SU-DHL-6 (cell line): ENCODE data around the gene TTC23L.

Source experiments
- H2AFZ ChIP-seq: fragments of 200-600 bp; sonication (generic); 2 replicates; pipeline ENCODE4 v1.6.1; 2014; ENCODE audit warnings: low read depth, mild to moderate bottlenecking, moderate library complexity, mixed read lengths, antibody characterized with exemption, low read length; ENCODE audit not compliant: severe bottlenecking
- H3F3A ChIP-seq: fragments of 200-600 bp; shearing (Covaris generic); 2 replicates; pipeline ENCODE4 v1.6.0; 2016; ENCODE audit warnings: antibody characterized with exemption, mild to moderate bottlenecking; ENCODE audit not compliant: insufficient read depth
- H3K27ac ChIP-seq: fragments of 200-600 bp; sonication (generic); 2 replicates; pipeline ENCODE4 v1.5.1; 2016; ENCODE audit warnings: low read depth, mild to moderate bottlenecking, low read length, moderate library complexity, mixed read lengths
- H3K27me3 ChIP-seq: fragments of 200-600 bp; sonication (generic), shearing (Covaris generic); 2 replicates; pipeline ENCODE4 v1.6.0; 2014; ENCODE audit warnings: mild to moderate bottlenecking, low read length
- H3K36me3 ChIP-seq: fragments of 200-600 bp; sonication (generic); 2 replicates; pipeline ENCODE4 v1.6.1; 2014; ENCODE audit warnings: mild to moderate bottlenecking, low read length, mixed read lengths
- H3K4me2 ChIP-seq: fragments of 300-600, 200-600 bp; shearing (Covaris generic), sonication (generic); 2 replicates; pipeline ENCODE4 v1.6.0; 2014; ENCODE audit warnings: low read length, low read depth, mild to moderate bottlenecking; ENCODE audit not compliant: poor library complexity, severe bottlenecking
- H3K4me3 ChIP-seq: fragments of 200-600 bp; sonication (generic); 2 replicates; pipeline ENCODE4 v1.5.1; 2014; ENCODE audit warnings: antibody characterized with exemption, low read length, mild to moderate bottlenecking, mixed read lengths; ENCODE audit not compliant: insufficient read depth, poor library complexity, severe bottlenecking
- H3K79me2 ChIP-seq: fragments of 200-600 bp; sonication (generic); 2 replicates; pipeline ENCODE4 v1.6.1; 2014; ENCODE audit warnings: mild to moderate bottlenecking, low read length, moderate library complexity; ENCODE audit not compliant: insufficient read depth
- H3K9ac ChIP-seq: fragments of 200-600 bp; sonication (generic); 2 replicates; pipeline ENCODE4 v1.7.0; 2014; ENCODE audit warnings: mild to moderate bottlenecking, low read length
- H3K9me2 ChIP-seq: fragments of 200-600 bp; sonication (generic); replicated peaks from 2 replicates; pipeline ENCODE4 v1.6.1; 2014; ENCODE audit warnings: low read length; ENCODE audit not compliant: insufficient read depth
- H3K9me3 ChIP-seq: fragments of 200-600 bp; sonication (generic); 2 replicates; pipeline ENCODE4 v1.6.1; 2014; ENCODE audit warnings: low read length, mixed read lengths; ENCODE audit not compliant: insufficient read depth
- H4K20me1 ChIP-seq: fragments of 200-600 bp; sonication (generic); 2 replicates; pipeline ENCODE4 v1.6.1; 2014; ENCODE audit warnings: low read depth, mild to moderate bottlenecking, antibody characterized with exemption, low read length, moderate library complexity, mixed read lengths
- CTCF ChIP-seq: fragments of 200-600 bp; sonication (generic); IDR thresholded peaks from one replicate; pipeline ENCODE4 v1.5.1; 2017; ENCODE audit warnings: antibody characterized with exemption, mild to moderate bottlenecking, low read length, moderate library complexity; ENCODE audit not compliant: insufficient read depth, poor library complexity, severe bottlenecking
- EZH2phosphoT487 ChIP-seq: fragments of 200-600 bp; sonication (generic), shearing (Covaris generic); conservative IDR thresholded peaks from 2 replicates; pipeline ENCODE4 v1.6.1; 2018; ENCODE audit warnings: mild to moderate bottlenecking, antibody characterized with exemption, low read length, moderate library complexity, mixed read lengths

Gene TTC23L

GRCh38 chr5:34930870-34931269 lies 91.9 kb downstream of the TTC23L start:
- no peaks in the 10 kb centered on the region for H3K9me3 ChIP-seq
- peak overlapping the region; percentile 83 for H3K4me2 ChIP-seq
- peak overlapping the region; percentile 96 for H3K9ac ChIP-seq
- H3K27me3 ChIP-seq: no peaks in the 10 kb centered on the region
- peaks cover 29% of the 10 kb centered on the region for H3F3A ChIP-seq
- H2AFZ ChIP-seq: no peak overlapping the region
- H3K9me2 ChIP-seq: no peaks in the 10 kb centered on the region
- peaks cover 6% of the 10 kb centered on the region; the same call in 1 of the 2 replicates for H4K20me1 ChIP-seq
- peaks cover 41% of the 10 kb centered on the region for H3K79me2 ChIP-seq
- peaks cover 22% of the 10 kb centered on the region; the same call in 1 of the 2 replicates for H3K36me3 ChIP-seq
- TF ChIP-seq CTCF (no peak), EZH2phosphoT487 (no peak)
- H3K27ac ChIP-seq: no peak overlapping the region
- peak overlapping the region; percentile 86 for H3K4me3 ChIP-seq

GRCh38 chr5:34932947-34933346 lies 94.0 kb downstream of the TTC23L start:
- 0 out of 2 replicates have a peak, but pooled peaks cover 16% of the 10 kb centered on the region for H3K36me3 ChIP-seq
- H3K4me3 ChIP-seq: no peak overlapping the region
- H3K9ac ChIP-seq: no peak overlapping the region
- TF ChIP-seq EZH2phosphoT487: no peak
- no peak for TF ChIP-seq CTCF
- peaks cover 3% of the 10 kb centered on the region; the same call in 1 of the 2 replicates for H4K20me1 ChIP-seq
- no peak overlapping the region for H3K4me2 ChIP-seq
- no peak overlapping the region for H3K27ac ChIP-seq
- no peaks in the 10 kb centered on the region for H3K27me3 ChIP-seq
- peaks cover 41% of the 10 kb centered on the region for H3K79me2 ChIP-seq
- H3K9me3 ChIP-seq: no peaks in the 10 kb centered on the region
- H3K9me2 ChIP-seq: no peaks in the 10 kb centered on the region
- peaks cover 11% of the 10 kb centered on the region for H3F3A ChIP-seq
- no peak overlapping the region for H2AFZ ChIP-seq

- Histone ChIP-seq H3K4me2 (no peak overlapping the region), H3K27me3 (no peaks in the 10 kb centered on the region), H2AFZ (no peak overlapping the region), H3K36me3 (peaks cover 42% of the 10 kb centered on the region; the same call in 1 of the 2 replicates), H3K4me3 (no peak overlapping the region), H3K27ac (no peak overlapping the region), H3K9me3 (no peaks in the 10 kb centered on the region), H3K9ac (no peak overlapping the region), H3F3A (no peaks in the 10 kb centered on the region), H3K79me2 (no peaks in the 10 kb centered on the region), H3K9me2 (no peaks in the 10 kb centered on the region), H4K20me1 (no peaks in the 10 kb centered on the region)
- no peak for TF ChIP-seq CTCF
- no peak for TF ChIP-seq EZH2phosphoT487
These were observed 103.0 kb downstream of the TTC23L start for GRCh38 chr5:34941936-34942335.
